ENCODE data around the gene COA1.

The COA1 gene

GRCh38 chr7:43757073-43757720 lies 27.9 kb upstream of the COA1 start:
- no peak for DNase-seq (ENCODE audit: low read depth)
- H3K4me3 ChIP-seq (ENCODE audit: low read depth, low read length), result no peak overlapping the region
- no peak for TF ChIP-seq CTCF (IDR thresholded peaks at IDR 0.05; ENCODE audit: control insufficient read depth, extremely low read depth, insufficient read depth)

DNA sequence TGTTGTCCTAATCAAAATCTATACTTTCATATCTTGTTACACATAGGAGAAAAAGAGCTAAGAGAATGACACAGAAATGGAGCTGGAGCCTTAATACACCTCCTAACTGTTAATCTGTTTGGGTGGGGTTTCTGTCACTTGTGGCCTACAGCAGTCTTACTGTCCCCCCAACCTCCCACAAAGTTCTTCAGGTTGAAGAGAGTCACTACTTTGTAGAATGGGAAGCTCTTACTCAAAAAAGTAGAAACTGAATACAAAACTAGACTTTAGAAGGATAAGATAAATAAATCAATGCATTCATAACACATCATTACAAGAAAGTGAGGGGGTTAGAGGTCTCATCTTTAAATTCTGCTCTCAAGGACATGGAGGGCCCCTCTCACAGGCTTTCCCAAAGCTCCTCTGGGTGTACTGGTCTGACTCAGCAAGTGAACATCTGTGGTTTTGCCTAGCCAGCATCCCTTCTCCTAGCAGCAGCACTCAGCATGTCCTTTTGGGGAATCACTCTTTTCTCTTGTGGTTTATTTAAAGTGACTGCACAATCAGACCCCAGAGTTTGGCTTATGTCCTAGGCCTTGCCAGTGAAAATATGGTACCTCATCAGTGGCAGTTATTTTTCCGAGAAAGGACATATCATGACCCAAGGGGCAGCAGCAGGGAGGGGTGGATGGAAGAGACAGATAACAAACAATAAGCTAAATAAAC lies 27.2 kb upstream of the COA1 start:
- no peak overlapping the region for H3K4me3 ChIP-seq (ENCODE audit: low read depth, low read length)
- no peak for TF ChIP-seq CTCF (IDR thresholded peaks at IDR 0.05; ENCODE audit: control insufficient read depth, extremely low read depth, insufficient read depth)
- no peak for DNase-seq (ENCODE audit: low read depth)

- H3K4me3 ChIP-seq (ENCODE audit: low read depth, low read length), result no peak overlapping the region
- TF ChIP-seq CTCF (IDR thresholded peaks at IDR 0.05; ENCODE audit: control insufficient read depth, extremely low read depth, insufficient read depth), result no peak
- no peak for DNase-seq (ENCODE audit: low read depth)
These were observed 25.3 kb upstream of the COA1 start for GRCh38 chr7:43754596-43754995.

DNA sequence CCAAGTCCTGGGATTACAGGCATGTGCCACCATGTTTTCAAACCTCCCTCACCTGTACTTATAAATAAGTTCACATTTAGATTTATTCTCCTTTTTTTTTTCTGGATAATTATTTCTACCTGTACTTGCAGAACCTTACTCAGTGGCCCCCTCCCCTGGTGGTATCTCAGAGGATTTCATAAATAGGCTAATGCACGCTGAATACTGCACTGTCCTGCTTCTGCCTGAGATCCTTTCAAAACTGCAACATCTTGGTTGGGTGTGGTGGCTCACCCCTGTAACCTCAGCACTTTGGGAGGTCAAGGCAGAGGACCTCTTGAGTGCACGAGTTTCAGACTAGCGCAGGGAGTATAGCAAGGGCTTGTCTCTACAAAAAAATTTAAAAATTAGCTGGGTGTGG lies 24.5 kb upstream of the COA1 start:
- no peak for TF ChIP-seq CTCF (IDR thresholded peaks at IDR 0.05; ENCODE audit: control insufficient read depth, extremely low read depth, insufficient read depth)
- DNase-seq (ENCODE audit: low read depth), result no peak
- no peak overlapping the region for H3K4me3 ChIP-seq (ENCODE audit: low read depth, low read length)

DNA sequence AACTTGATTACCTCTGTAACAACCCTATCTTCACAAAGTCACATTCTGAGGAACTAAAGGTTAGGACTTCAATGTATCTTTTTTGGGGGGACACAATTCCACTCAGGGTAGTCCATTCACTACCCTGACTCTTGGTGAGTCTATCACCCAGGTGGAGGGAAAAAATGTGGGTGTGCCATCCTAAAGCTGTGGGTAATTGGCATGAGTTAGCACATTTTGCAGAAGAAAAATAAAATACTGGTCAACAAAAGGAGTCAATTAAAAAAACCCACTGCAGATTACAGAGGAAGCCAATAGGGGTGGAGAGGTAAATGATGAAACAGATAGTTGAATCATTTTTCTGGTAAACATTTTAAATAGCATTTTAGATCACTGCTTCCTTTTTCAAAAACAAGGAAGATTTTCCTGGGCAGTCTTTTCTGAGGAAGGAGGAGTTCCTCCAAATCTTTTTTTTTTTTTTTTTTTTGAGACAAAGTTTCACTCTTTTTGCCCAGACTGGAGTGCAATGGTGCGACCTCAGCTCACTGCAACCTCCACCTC lies 24.0 kb upstream of the COA1 start:
- no peak overlapping the region for H3K4me3 ChIP-seq (ENCODE audit: low read depth, low read length)
- DNase-seq (ENCODE audit: low read depth), result no peak

DNA sequence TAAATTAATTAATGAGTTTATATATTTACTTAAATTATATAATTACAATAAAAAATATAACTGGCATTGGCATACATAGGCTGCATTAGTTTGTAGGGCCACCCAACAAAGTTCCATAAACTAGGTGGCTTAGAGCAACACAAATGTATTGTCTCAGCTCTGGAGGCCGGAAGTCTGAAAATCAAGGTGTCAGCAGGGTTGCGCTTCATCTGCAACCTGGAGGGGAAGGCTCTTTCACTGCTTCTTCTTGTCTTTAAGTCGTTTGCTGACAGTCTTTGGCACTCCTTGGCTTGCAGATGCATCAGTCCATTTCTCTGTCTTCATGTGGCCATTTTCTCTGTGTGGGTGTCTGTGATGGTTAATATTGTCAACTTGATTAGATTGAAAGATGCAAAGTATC lies 23.1 kb upstream of the COA1 start:
- H3K4me3 ChIP-seq (ENCODE audit: low read depth, low read length), result no peak overlapping the region
- no peak for TF ChIP-seq CTCF (IDR thresholded peaks at IDR 0.05; ENCODE audit: control insufficient read depth, extremely low read depth, insufficient read depth)
- DNase-seq (ENCODE audit: low read depth), result no peak

More for the DNA sequence above, 24.0 kb upstream of the COA1 start:
- TF ChIP-seq CTCF (IDR thresholded peaks at IDR 0.05; ENCODE audit: control insufficient read depth, extremely low read depth, insufficient read depth), result no peak
